OCI-LY1 (cell line): ENCODE results near the gene DENND10.

Experiments
- EZH2 ChIP-seq: fragments of 200-600 bp; sonication (generic), shearing (Covaris generic); IDR thresholded peaks from 2 replicates; pipeline ENCODE4 v1.8.0; 2017; ENCODE audit warnings: borderline replicate concordance, mixed run types, mild to moderate bottlenecking, antibody characterized with exemption, low read length, moderate library complexity, mixed read lengths
- TF ChIP-seq, protein P1 (sequence below): fragments of 200-600 bp; sonication (generic), shearing (Covaris generic); IDR thresholded peaks from 2 replicates; pipeline ENCODE4 v1.5.1; 2017; ENCODE audit warnings: mild to moderate bottlenecking, antibody characterized with exemption, low read length, moderate library complexity, mixed read lengths

DNA sequence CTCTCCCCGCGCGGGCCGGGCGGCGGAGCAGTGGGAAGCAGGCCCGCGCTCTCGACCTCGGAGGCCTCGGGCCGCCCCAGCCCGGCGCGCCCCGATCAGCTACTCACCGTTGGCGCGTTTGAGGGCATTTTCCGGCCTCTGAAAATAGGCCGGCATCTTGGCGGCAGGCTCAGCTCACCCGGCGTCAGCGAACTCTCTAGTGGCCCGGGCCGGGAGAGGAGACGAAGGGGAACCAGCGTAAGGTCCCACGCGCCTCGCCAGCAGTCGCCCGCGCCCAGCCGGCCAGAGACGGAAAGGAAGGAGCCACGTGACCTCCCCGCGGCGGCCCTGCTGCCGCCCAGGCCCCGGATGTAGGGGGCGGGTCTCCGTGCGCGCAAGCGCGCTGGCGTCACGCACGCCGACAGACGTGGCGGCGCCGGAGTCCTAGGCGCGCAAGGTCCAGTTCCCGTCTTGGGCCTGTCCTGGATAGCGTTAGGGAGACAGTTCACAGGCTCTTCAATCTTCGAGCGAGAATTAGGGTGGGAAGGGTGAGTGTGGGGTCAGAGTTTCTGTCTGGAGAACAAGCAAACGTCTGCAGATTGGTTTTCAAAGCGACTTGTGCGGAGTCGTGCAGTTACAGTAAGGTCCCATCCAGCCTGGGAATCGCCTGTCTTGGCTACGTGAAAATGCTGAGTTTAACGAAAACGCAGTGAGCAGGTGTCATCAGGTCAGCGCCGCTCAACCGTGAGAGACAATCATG lies 23.2 kb upstream of the DENND10 start, which contains the start of gene EIF3A:
- no peak for TF ChIP-seq EZH2
- TF ChIP-seq, protein P1, sequence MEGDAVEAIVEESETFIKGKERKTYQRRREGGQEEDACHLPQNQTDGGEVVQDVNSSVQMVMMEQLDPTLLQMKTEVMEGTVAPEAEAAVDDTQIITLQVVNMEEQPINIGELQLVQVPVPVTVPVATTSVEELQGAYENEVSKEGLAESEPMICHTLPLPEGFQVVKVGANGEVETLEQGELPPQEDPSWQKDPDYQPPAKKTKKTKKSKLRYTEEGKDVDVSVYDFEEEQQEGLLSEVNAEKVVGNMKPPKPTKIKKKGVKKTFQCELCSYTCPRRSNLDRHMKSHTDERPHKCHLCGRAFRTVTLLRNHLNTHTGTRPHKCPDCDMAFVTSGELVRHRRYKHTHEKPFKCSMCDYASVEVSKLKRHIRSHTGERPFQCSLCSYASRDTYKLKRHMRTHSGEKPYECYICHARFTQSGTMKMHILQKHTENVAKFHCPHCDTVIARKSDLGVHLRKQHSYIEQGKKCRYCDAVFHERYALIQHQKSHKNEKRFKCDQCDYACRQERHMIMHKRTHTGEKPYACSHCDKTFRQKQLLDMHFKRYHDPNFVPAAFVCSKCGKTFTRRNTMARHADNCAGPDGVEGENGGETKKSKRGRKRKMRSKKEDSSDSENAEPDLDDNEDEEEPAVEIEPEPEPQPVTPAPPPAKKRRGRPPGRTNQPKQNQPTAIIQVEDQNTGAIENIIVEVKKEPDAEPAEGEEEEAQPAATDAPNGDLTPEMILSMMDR = no peak
